Dermis microvascular lymphatic vessel endothelial cell (primary cell): ENCODE results near the gene NLK. TPM values are rescaled to one million over a fixed set of nuclear protein-coding genes. Genes with fewer than 3 reads are reported as not detected.
"Not testable (repeated sequence)": the region's sequence is repeated elsewhere in the genome, so short reads cannot be mapped to it uniquely, and the experiment has no call there.

Source experiments
- DNase-seq, 2 donors: peaks; one replicate each; pipeline versions ENCODE4 v3.0.0 to v3.0.0-alpha.2; 2010; ENCODE audit warnings: low read depth in 2 of 2
- total RNA-seq: library from RNA; depleted of rRNA; stranded (reverse); fragments of >200 nt; gene quantifications from 2 replicates; pipeline ENCODE4 v1.2.1, GENCODE V29; 2014

NLK gene
- total RNA-seq, 1 donor from 2014 or later = 28.9 TPM

DNA sequence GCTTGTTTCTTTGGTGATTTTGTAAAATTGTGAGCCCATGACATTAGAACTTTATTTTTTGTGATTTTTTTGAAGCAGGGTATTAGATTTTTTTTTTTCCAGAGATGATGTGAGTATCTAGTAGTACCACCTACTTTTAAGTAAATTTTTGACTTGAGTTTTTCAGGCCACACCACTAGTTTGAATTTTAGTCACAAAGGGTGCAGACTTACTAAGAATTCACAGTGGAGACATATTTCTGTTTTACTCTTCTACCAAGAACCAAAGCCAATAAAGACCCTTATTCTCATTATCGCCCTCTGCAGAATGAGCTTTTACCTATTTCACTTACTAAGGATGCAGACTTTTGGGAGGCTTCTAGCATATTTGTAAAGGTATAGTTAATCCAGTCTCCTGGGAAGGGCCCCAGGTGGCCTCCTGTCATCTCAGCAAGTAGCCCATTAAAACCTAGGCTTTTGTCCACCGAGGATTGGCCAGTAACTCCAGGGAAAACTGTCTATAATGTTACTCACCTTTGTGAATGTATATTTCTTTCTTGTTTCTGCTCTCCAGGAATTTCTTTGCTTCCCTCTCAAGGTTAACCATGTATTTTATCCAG, 30.6 kb downstream of the NLK start:
- DNase-seq = no peak

DNA sequence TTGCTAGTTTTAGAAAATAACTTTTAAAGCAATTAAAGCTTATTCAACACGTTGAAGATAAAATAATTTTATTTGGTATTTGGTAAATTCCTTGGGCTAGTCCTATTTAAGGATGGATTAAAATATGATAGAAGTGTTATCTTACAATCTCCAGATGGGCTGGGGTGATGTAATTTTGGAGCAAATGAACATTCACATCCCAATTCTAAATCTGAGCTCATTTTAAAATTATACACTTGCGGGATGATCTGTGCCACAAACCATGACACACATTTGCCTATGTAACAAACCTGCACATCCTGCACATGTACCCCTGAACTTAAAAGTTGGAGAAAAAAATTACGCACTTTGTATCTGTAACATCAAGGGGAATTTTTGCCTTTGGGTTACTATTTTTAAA, 31.5 kb downstream of the NLK start:
- DNase-seq = no peak

DNA sequence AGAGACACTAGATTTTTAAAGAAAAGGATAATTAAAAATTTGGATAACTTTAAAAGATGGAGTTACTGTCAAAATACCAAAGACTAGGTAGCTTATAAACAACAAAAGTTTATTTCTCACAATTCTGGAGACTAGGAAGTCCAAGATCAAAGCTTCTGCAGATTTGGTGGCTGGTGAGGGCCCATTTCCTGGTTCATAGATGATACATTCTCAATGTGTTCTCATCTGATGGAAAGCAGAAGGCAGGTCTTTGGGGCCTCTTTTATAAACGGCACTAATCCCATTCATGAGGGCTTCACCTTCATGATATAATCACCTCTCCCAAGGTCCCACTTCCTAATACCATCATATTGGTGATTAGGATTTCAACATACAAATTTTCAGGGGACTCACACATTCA, 33.7 kb downstream of the NLK start:
- no peak for DNase-seq

DNA sequence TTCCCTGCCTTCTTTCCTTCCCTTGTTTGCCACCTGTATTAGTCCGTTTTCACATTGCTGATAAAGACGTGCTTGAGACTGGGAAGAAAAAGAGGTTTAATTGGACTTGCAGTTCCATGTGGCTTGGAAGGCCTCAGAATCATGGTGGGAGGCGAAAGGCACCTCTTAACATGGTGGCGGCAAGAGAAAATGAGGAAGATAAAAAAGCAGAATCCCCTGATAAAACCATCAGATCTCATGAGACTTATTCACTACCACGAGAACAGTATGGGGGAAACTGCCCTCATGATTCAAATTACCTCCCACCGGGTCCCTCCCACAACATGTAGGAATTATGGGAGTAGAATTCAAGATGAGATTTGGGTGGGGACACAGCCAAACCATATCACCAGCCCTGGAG, 34.7 kb downstream of the NLK start:
- DNase-seq = not testable (repeated sequence)

DNA sequence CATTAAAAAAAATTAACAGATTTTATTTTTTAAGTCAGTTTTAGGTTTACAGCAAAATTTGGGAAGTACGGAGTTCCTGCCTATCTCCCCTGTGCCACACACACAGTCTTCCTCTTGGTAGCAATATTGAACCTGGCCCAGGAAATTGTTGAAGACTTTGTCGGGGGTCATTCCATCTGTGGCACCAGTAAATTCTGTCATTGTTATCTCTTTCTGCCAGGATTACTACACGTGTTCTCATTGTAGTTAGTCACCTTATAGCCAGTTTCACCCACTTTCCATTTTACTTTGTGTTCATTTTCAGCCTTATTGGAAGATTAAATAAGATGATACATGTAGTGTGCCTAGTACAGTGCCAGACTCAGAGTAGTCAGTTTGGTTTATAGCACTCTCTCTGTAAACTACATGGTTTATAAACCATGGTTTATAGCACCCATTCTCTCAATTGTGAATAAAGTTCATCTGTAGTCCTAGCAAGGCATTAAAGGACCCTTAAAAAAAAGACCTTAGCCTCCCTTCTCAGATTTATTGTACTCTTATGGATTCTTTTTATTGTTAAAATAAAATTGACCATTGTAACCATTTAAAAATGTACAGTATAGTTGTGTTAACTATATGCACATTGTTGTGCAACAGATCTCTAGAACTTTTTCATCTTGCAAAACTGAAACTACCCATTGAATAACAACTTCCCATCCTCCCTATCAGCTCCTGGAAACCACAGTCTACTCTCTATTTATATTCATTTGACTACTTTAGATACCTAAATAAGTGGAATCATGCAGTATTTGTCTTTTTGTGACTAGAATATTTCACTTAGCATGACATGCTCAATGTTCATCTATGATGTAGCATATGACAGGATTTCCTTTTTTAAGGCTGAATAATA, 36.1 kb downstream of the NLK start:
- no peak for DNase-seq

DNA sequence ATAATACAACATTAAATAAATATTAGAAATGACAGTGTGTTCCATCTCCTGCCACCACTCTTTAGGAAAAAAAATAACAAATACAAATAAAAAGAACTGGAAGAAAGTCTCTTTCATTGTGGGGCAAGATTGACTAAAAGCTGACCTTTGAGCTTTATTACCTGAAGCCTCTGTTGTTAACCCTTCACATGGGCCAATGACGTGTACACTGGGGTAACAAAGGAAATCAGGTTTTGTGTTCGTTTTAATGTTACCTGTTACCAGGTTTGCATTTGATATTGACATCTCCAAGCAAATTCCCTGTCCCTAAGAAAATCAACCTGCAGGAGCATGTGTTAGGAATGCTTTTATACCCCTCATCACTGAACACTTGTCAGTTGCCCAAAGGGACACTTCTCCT, 39.0 kb downstream of the NLK start:
- no peak for DNase-seq

DNA sequence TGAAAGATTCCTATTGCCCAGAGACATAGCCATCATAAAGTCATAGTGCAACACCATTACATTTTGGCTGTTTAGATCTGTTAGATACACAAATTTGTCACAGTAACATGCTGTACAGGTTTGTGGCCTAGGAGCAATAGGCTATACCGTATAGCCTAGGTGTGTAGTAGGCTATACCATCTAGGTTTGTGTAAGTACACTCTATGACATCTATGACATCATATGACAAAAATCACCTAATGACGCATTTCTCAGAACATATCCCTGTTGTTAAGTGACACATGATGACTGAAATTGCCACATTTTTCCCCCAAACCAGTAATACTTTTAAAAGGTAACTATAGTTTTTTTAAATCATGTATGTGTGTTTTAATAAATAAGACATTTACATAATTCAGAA, 43.3 kb downstream of the NLK start:
- no peak for DNase-seq

DNA sequence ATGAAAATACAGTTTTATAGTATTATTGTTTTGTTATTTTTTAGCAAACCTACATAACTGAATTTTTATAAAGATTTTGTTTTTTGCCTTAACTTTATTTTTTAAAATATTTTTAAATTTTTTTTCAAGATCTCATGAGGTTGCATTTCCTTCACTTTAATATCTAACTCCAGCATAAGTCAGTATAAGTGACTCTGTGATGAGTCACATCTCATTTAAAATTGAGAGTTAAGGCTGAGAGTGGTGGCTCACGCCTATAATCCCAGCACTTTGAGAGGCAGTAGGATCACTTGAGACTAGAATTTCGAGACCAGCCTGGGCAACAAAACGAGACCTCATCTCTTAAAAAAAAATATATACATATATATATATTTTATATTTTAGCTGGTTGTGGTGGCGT, 44.0 kb downstream of the NLK start:
- DNase-seq = peak in 1 of 2 donors; percentile 8

DNA sequence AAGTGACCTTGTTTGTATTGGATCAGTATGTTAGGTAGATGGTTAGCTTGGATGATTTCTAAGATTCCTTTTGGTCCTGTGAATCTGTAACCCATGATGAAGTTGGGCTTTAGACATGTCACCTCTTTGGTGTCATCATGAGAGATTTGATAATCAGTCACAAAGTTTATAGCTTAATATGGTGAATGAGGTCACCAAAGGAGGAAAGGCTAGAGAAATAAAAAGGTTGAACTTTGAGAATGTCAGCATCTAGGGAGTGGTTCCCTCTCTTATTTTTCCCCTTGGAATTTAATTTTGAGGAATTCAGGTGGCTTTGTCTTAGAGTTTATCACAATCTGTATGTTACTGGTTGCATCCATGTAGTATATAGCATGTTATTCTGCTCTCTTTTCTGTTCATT, 45.3 kb downstream of the NLK start:
- no peak for DNase-seq

DNA sequence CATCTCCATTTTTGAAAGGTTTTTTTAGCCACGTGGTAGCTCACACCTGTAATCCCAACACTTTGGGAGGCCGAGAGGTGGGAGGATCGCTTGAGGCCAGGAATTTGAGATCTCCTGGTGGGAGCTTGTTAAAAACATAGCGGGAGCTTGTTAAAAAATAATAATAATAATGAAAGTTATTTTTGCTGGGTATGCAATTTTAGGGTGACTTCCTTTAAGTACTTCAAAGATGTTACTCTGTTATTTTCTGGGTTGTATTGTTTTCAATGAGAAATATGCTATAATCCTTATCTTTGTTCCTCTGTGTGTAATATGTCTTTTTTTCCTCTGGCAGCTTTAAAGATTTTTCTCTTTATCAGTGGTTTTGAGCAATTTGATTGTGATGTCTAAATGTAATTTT, 48.1 kb downstream of the NLK start:
- no peak for DNase-seq

DNA sequence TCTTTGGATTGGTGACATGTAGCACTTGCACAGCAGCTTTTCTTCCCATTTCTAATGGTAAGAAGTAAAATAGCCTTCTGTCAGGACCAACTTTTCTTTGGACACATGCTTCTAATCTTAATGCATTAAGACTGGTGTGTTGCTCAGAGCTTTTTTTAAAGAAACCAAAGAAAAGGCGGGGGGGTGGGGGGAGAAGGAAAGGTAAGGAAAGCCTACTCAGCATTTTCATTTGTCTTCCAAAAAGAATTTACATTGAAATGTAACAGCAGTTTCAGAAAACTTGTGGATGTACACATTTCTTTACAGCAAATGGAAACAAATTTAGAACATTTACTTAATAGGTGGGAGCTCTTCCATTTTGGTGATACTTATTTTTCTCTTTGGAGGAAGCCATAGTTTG, 49.6 kb downstream of the NLK start:
- DNase-seq = no peak

DNA sequence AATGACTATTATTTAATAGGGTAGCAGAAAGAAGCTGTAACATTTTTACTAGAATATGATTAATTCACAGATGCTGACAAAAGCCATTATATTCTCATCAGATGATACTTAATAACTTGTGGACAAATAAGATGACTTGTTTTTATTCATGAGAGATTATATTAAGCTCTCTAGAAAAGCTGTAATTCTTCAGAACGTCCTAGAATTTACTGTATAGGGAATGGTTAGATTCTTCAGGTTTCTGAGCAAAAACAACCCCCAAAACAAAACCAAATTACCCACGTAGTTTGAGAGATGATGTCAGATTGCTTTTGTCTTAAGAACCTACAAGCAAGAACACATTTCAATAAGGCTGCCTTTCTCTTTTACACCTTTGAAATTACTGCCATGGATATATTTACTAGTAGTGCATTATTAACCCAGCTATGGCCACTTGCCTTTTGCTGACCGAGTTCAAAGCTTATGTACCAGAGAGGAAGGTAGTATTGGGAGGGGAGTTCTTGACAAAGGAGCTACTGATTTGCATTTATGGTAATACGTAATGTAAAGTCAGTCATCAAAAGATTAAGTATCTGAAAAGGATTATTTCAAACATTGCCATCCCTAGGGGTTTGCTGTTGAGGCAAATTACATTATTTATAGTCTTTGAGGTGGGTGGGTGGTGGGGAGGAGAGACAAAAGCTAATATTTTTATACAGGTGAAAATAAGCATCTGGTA, 51.7 kb downstream of the NLK start:
- no peak for DNase-seq

DNA sequence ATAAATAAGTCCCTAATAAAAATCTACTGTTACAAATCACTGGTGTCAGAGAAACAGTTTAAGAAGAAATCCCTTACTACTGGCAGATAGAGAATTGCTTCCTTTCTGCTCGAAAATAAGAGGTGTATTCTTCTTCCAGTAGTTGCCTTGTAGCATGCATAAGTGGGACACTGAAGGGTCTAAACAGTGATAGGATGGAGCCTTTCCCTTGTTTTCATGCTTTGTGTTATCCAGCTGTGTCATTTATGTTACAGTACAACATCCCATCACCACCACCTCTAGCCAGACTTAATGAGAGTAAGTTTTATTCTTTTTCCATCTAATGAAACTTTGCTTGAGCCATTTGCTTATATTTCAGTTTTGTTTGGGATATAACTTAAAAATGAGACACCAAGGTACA, 54.3 kb downstream of the NLK start:
- DNase-seq = no peak

DNA sequence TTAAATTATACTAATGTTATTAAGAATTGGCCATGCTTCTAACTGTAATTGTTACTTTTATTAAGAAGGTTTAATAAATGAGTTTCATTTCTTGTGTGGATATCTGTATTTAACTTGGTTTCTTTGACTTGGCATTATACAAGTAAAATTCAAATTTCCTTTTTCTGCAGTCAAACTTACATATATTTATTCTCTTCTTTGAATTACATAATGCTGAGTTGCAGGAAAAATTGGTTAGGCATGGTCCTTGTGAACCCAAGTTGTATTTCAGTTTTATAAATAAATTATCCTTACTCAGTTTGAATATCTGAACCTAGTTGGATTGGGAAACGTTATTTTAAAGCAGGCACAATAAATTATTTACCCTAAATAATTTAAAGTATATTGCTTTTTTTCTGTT, 54.8 kb downstream of the NLK start:
- DNase-seq = no peak

DNA sequence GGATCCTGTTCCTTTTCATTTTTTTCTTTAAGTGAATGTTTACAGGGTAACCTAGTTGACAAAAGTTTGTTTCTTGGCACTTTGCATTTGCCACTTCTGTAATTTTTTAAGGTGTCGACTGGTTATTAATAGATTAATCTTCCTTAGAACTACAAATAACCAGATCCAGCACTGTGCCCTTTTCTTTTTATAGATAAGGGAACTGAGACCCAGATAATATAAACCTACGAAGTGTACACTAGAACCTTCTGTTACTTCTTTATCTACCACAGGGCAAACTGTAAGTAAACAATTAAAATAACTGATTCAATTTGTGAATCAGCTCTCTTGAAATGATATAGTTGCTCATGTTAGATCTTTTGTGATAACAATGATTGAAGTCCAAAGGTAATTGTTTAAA, 55.4 kb downstream of the NLK start:
- no peak for DNase-seq

DNA sequence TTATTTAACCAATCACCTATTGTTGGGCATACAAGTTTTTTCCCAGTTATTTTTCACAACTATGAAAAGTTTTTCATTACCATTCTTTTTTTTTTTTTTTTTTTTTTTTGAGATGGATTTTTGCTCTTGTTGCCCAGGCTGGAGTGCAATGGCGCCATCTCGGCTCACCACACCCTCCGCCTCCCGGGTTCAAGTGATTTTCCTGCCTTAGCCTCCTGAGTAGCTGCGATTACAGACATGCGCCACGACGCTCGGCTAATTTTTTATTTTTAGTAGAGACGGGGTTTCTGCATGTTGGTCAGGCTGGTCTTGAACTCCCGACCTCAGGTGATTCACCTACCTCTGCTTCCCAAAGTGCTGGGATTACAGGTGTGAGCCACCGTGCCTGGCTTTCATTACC, 56.1 kb downstream of the NLK start:
- not testable (repeated sequence) for DNase-seq

DNA sequence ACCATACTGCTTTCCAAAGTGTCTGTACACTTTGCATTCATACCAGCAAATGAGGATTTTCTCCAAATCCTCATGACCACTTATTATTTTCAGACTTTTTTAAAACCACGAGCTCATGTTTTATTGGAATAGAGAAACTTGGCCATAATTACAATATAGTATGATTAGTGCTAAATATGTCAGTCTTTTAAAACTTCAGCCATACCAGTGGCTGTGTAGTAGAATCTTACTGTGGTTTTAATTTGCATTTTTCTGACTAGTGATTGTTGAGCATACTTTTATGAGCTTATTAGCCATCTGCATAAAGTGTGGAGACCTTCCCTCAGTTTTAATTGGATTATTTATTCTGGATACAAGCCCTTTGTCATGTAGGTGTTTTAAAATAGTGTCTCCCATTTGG, 57.8 kb downstream of the NLK start:
- DNase-seq = no peak

DNA sequence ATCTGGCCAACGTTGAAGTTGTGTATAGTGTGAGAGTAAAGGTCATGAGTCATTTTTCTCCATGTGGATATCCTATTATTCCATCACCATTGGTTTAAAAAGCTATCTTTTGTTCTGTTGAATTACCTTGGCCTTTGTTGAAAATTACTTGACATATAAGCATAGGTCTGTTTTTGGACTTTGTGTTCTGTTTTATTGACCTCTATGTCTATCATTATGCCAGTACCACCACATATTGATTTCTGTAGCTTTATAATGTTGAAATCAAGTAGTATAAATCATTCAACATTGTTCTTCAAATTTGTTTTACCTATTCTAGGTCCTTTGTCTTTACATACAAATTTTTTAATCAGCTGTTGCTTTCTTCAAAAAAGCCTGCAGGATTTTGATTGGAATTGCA, 58.5 kb downstream of the NLK start:
- DNase-seq = no peak

DNA sequence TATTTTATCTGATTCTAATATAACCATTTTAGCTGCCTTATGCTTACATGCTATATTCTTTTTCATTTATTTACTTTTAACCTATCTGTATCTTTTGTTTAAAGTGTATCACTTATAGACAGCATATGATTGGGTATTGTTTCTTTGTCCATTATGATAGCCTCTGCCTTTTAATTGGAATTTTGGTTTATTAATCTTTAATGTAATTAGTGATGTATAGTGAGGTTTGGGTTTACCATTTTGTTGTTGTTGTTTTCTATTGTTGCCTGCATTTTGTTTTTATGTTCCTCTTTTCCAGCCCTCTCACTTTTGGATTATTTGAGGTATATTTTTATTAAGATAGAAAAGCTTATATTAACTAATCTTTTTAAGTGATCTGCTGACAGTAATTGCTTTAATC, 59.4 kb downstream of the NLK start:
- DNase-seq = no peak

DNA sequence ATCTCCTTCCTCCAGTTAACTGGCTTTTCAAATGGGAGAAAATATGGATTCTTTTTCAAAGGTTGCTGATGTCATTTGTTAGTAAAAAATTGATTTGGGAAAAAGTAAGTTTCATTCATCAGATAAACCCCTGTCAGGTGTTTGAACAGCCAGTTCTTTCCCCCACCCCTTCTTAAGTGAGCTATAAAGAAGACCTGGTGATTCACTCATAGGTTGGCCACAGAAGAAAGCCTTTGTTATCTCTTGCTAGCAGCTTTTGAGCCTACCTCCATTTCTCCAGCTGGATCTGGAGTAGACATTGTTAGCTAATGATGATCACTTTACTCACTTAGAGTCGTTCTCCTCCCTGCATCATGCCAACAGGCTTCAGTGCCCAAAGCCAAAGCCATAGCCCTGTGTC, 63.0 kb downstream of the NLK start:
- DNase-seq = no peak

DNA sequence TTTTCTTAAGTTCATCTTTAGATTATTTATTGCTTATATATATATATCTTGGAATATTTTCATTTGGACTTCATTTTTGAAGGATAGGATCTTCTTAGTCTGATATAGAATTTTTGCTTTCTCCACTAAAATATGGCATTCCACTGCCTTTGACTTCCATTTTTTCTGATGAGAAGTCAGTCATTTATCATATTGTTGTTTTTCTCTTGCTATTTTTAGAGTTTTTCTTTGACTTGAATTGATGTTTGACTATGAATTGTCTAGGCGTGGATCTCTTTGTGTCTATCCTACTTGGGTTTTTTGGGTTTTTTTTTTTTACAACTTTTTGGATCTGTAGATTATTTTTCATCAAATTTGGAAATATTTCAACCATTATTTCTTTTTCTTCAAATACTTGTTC, 67.7 kb downstream of the NLK start:
- DNase-seq = no peak

DNA sequence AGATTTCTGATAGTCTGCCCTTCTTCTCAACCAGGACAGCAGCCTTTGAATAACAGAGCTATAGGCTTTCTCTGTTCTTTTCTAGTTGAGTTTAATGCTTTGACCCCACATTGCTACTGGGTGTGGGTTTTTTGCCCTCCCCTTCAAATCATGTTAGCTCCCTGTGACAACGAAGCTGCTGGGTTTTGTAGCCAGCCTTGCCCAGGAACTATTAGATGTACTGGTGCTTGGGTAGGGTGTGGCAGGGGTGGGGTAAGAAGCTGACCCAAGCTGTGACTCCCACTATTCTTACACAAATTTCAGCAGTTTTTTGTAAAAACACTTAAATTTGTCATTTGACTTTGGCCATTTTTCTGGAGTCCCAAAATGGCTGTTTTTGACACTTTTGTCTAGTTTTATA, 69.7 kb downstream of the NLK start:
- no peak for DNase-seq

DNA sequence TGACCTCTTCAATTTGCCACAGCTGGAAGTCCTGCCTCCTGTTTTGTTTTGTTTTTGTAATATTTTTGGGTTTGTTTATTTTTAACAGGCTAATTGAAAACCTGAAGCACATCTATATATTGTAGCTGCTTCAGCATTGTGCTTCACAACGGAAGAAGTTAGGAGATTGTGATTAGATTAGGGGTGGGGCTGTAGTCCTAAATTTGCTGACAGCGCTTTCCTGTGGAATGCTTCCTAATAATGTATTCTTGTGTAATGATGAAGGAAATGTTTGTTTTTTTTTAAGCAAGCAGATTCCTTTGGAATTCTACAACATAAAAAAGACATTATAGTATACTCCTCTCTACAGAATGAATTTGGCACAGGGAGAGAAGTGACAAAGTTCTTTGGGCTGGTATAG, 70.1 kb downstream of the NLK start:
- DNase-seq = peak; percentile 15 to 62
